Lung (tissue), 12 donors: Measurements from ENCODE around the gene PARVG. TPM values are rescaled to one million over a fixed set of nuclear protein-coding genes. Genes with fewer than 3 reads are reported as not detected.

Experiments used
- ATAC-seq: fragments of 200-7000 bp; cut with Tn5 transposase; one replicate; pipeline ENCODE4 v1.9.1; 2020; ENCODE audit warnings: moderate number of reproducible peaks; ENCODE audit not compliant: insufficient read depth, low FRiP score
- DNase-seq, 3 donors: peaks; one replicate each; pipeline ENCODE4 v3.0.0-alpha.2; 2013 to 2017
- H3K27ac ChIP-seq, 2 donors: one replicate each; pipeline ENCODE4 v1.5.1; 2013; ENCODE audit warnings: mild to moderate bottlenecking in 2 of 2, moderate library complexity in 2 of 2, control low read depth in 1 of 2, inconsistent platforms in 1 of 2, low read depth in 1 of 2, low read length in 1 of 2
- H3K27me3 ChIP-seq, 3 donors: one replicate each; pipeline ENCODE4 v1.5.1; 2013; ENCODE audit warnings: low read length in 2 of 3; ENCODE audit not compliant: control insufficient read depth in 3 of 3, insufficient read depth in 3 of 3
- H3K36me3 ChIP-seq, 4 donors: one replicate each; pipeline ENCODE4 v1.5.1; 2013; ENCODE audit warnings: low read length in 4 of 4, mild to moderate bottlenecking in 1 of 4, moderate library complexity in 1 of 4; ENCODE audit not compliant: control insufficient read depth in 4 of 4, insufficient read depth in 4 of 4
- H3K4me1 ChIP-seq, 5 donors: one replicate each; pipeline ENCODE4 v1.5.1; 2013; ENCODE audit warnings: low read length in 5 of 5, mild to moderate bottlenecking in 2 of 5, moderate library complexity in 1 of 5; ENCODE audit not compliant: control insufficient read depth in 5 of 5, insufficient read depth in 5 of 5
- H3K4me3 ChIP-seq: one replicate; pipeline ENCODE4 v1.5.1; 2013; ENCODE audit warnings: mild to moderate bottlenecking, control low read depth, moderate library complexity
- H3K9ac ChIP-seq, 2 donors: one replicate each; pipeline ENCODE4 v1.5.1; 2013; ENCODE audit warnings: low read length in 2 of 2, control low read depth in 1 of 2; ENCODE audit not compliant: insufficient read depth in 1 of 2
- H3K9me3 ChIP-seq, 4 donors: one replicate each; pipeline ENCODE4 v1.5.1; 2013; ENCODE audit warnings: low read length in 3 of 4, mild to moderate bottlenecking in 1 of 4, moderate library complexity in 1 of 4; ENCODE audit not compliant: control insufficient read depth in 4 of 4, insufficient read depth in 3 of 4
- CTCF ChIP-seq: IDR thresholded peaks from 2 replicates; pipeline ENCODE4 v1.5.1; 2012; ENCODE audit warnings: mild to moderate bottlenecking; ENCODE audit errors: control extremely low read depth, extremely low read depth
- WGBS, 2 donors: extraction: QIAGEN DNeasy Blood & Tissue Kit; methylation state at CpG; one replicate each; pipeline ENCODE4 v1.1.7; 2013; 5-methylcytosine and 5-hydroxymethylcytosine counted together
- polyA plus RNA-seq, 2 donors: library from polyadenylated mRNA; stranded (reverse); fragments of 200-250 nt; gene quantifications; one replicate each; pipeline ENCODE4 v1.2.1, GENCODE V29; 2013
- total RNA-seq, 2 donors: library from RNA; depleted of rRNA in 1 of 2; stranded (reverse); fragments of >200 nt in 1 of 2; gene quantifications; one replicate each; pipeline ENCODE4 v1.2.1, GENCODE V29; 2014 to 2021
- donor health status: control.
- donor health status: control.
- donor health status: Bipolar disorder and iron deficiency.
- donor health status: healthy.
- donor health status: DM: yes; HTN: yes; CAD: no.

The PARVG gene
- total and polyA plus RNA-seq, 4 donors: 20.4 to 67.4 (median 48.7) TPM

- no peak for TF ChIP-seq CTCF
- H3K9me3 ChIP-seq: no peaks in the 10 kb centered on the region
- H3K9ac ChIP-seq: no peak overlapping the region
- WGBS, 2 donors: 88 to 89% methylated on average over 6 of the region's 6 CpGs
- H3K4me3 ChIP-seq: no peak overlapping the region
- DNase-seq (no peak), ATAC-seq (no peak)
- peaks cover 0 to 12% (median 0%) of the 10 kb centered on the region in 5 donors for H3K4me1 ChIP-seq
- H3K27ac ChIP-seq: no peak overlapping the region
- H3K27me3 ChIP-seq: peaks cover 0 to 4% (median 3%) of the 10 kb centered on the region in 3 donors
- H3K36me3 ChIP-seq: peaks cover 0 to 5% (median 0%) of the 10 kb centered on the region in 4 donors
Measured at GRCh38 chr22:44200451-44200850, 19.7 kb downstream of the PARVG start.

- Histone ChIP-seq H3K36me3 (peaks cover 0 to 5% (median 0%) of the 10 kb centered on the region in 4 donors), H3K4me1 (peaks cover 0 to 12% (median 0%) of the 10 kb centered on the region in 5 donors), H3K4me3 (no peak overlapping the region), H3K9ac (no peak overlapping the region), H3K9me3 (no peaks in the 10 kb centered on the region), H3K27me3 (peaks cover 0 to 4% (median 3%) of the 10 kb centered on the region in 3 donors), H3K27ac (no peak overlapping the region)
- no peak for TF ChIP-seq CTCF
- ATAC-seq (no peak), DNase-seq (no peak)
- 69 to 74% methylated on average over 17 of the region's 17 CpGs for WGBS, 2 donors
Measured at GRCh38 chr22:44200855-44201550, 20.3 kb downstream of the PARVG start.

GRCh38 chr22:44201665-44202064 is 20.9 kb downstream of the PARVG start:
- WGBS, 2 donors: 82 to 84% methylated on average over 12 of the region's 12 CpGs
- no peak for TF ChIP-seq CTCF
- no peak for DNase-seq
- Histone ChIP-seq H3K27me3 (peaks cover 0 to 3% (median 0%) of the 10 kb centered on the region in 3 donors), H3K9me3 (no peaks in the 10 kb centered on the region), H3K4me1 (peaks cover 0 to 12% (median 0%) of the 10 kb centered on the region in 5 donors), H3K36me3 (peaks cover 0 to 5% (median 0%) of the 10 kb centered on the region in 4 donors), H3K27ac (no peak overlapping the region), H3K9ac (no peak overlapping the region), H3K4me3 (no peak overlapping the region)
- no peak for ATAC-seq
